Hepatocyte (in vitro differentiated cells): Measurements from ENCODE around the gene NOTCH4. TPM values are rescaled to one million over a fixed set of nuclear protein-coding genes. Genes with fewer than 3 reads are reported as not detected.
A peak's percentile ranks its signal among the peaks of the same experiment; 100 is the strongest.

Source experiments
- DNase-seq: peaks from one replicate; pipeline ENCODE4 v3.0.0-alpha.2; 2016; ENCODE audit warnings: low spot score
- H2AFZ ChIP-seq: fragments of 200-600 bp; sonication (generic); 2 replicates; pipeline ENCODE4 v1.6.0; 2016; ENCODE audit warnings: antibody characterized with exemption, mild to moderate bottlenecking
- H3K27ac ChIP-seq: fragments of 200-600 bp; sonication (generic); 2 replicates; pipeline ENCODE4 v1.5.1; 2016; ENCODE audit warnings: mild to moderate bottlenecking
- H3K27me3 ChIP-seq: fragments of 200-600 bp; sonication (generic); 2 replicates; pipeline ENCODE4 v1.6.1; 2016
- H3K36me3 ChIP-seq: fragments of 200-600 bp; sonication (generic); replicated peaks from 2 replicates; pipeline ENCODE4 v1.5.1; 2016; ENCODE audit warnings: low read depth; ENCODE audit not compliant: insufficient read depth
- H3K4me1 ChIP-seq: fragments of 200-600 bp; sonication (generic); 2 replicates; pipeline ENCODE4 v1.5.1; 2016; ENCODE audit warnings: mild to moderate bottlenecking, moderate library complexity; ENCODE audit not compliant: insufficient read depth
- H3K4me2 ChIP-seq: fragments of 200-600 bp; sonication (generic); 2 replicates; pipeline ENCODE4 v1.6.0; 2016
- H3K4me3 ChIP-seq: fragments of 200-600 bp; sonication (generic); 2 replicates; pipeline ENCODE4 v1.5.1; 2016; ENCODE audit warnings: mild to moderate bottlenecking
- H3K79me2 ChIP-seq: fragments of 200-600 bp; sonication (generic); 2 replicates; pipeline ENCODE4 v1.6.0; 2017; ENCODE audit warnings: mild to moderate bottlenecking
- H3K9me2 ChIP-seq: fragments of 200-600 bp; sonication (generic); replicated peaks from 2 replicates; pipeline ENCODE4 v1.6.0; 2017; ENCODE audit warnings: mild to moderate bottlenecking; ENCODE audit not compliant: insufficient read depth
- H3K9me3 ChIP-seq: fragments of 200-600 bp; sonication (generic); 2 replicates; pipeline ENCODE4 v1.5.1; 2016; ENCODE audit warnings: low read depth, mild to moderate bottlenecking
- H4K20me1 ChIP-seq: fragments of 200-600 bp; sonication (generic); 2 replicates; pipeline ENCODE4 v1.6.0; 2016; ENCODE audit warnings: mild to moderate bottlenecking; ENCODE audit not compliant: insufficient read depth, poor library complexity, severe bottlenecking
- CTCF ChIP-seq: fragments of 200-600 bp; sonication (generic); IDR thresholded peaks from 2 replicates; pipeline ENCODE4 v1.5.1; 2016; ENCODE audit warnings: antibody characterized with exemption, mild to moderate bottlenecking; ENCODE audit not compliant: poor library complexity
- EZH2 ChIP-seq: fragments of 200-600 bp; sonication (generic); IDR thresholded peaks from 2 replicates; pipeline ENCODE4 v1.6.1; 2016; ENCODE audit warnings: antibody characterized with exemption, mild to moderate bottlenecking, borderline replicate concordance
- EZH2phosphoT487 ChIP-seq: fragments of 200-600 bp; sonication (generic); IDR thresholded peaks from one replicate; pipeline ENCODE4 v1.6.1; 2018; ENCODE audit warnings: antibody characterized with exemption, mild to moderate bottlenecking, low read depth, moderate library complexity; ENCODE audit not compliant: unreplicated experiment, severe bottlenecking
- WGBS: methylation state at CpG from one replicate; pipeline ENCODE4 v1.1.6; 2016; ENCODE audit warnings: low lambda C conversion rate; ENCODE audit errors: missing lambda C conversion rate; 5-methylcytosine and 5-hydroxymethylcytosine counted together
- polyA plus RNA-seq: library from polyadenylated mRNA; unstranded; fragments of >200 nt; fragmentation: Nextera tagmentation; extraction: Ambion mirVana; gene quantifications from 2 replicates; pipeline ENCODE4 v1.2.1, GENCODE V29; 2016
- total RNA-seq: library from RNA; depleted of rRNA; stranded (reverse); fragments of >200 nt; gene quantifications from 2 replicates; pipeline ENCODE4 v1.2.3, GENCODE V29; 2014

Gene NOTCH4
- total and polyA plus RNA-seq, 2 experiments from 2014 or later: 2.7 to 3.6 TPM

GRCh38 chr6:32174416-32174815 lies 49.5 kb downstream of the NOTCH4 start:
- no peak overlapping the region for H3K27ac ChIP-seq
- DNase-seq: no peak
- no peak overlapping the region for H2AFZ ChIP-seq
- WGBS: 93% methylated on average over 1 of the region's 1 CpG
- peak overlapping the region; percentile 83 for H3K4me2 ChIP-seq
- H3K4me3 ChIP-seq: no peak overlapping the region
- H4K20me1 ChIP-seq: no peaks in the 10 kb centered on the region
- TF ChIP-seq CTCF: no peak
- no peak for TF ChIP-seq EZH2phosphoT487
- no peak for TF ChIP-seq EZH2
- no peaks in the 10 kb centered on the region for H3K9me2 ChIP-seq
- peaks cover 53% of the 10 kb centered on the region for H3K79me2 ChIP-seq
- H3K4me1 ChIP-seq: peaks cover 13% of the 10 kb centered on the region
- H3K9me3 ChIP-seq: no peaks in the 10 kb centered on the region
- no peaks in the 10 kb centered on the region for H3K36me3 ChIP-seq
- H3K27me3 ChIP-seq: no peaks in the 10 kb centered on the region

GRCh38 chr6:32173051-32173727 lies 50.7 kb downstream of the NOTCH4 start:
- Histone ChIP-seq H3K27me3 (no peaks in the 10 kb centered on the region), H3K79me2 (peaks cover 44% of the 10 kb centered on the region), H3K36me3 (no peaks in the 10 kb centered on the region), H3K9me2 (no peaks in the 10 kb centered on the region), H4K20me1 (no peaks in the 10 kb centered on the region), H3K4me3 (no peak overlapping the region), H2AFZ (no peak overlapping the region), H3K4me1 (peaks cover 10% of the 10 kb centered on the region), H3K4me2 (peak overlapping the region; percentile 83), H3K9me3 (no peaks in the 10 kb centered on the region), H3K27ac (peak overlapping the region; percentile 25)
- DNase-seq: no peak
- TF ChIP-seq EZH2 (no peak), CTCF (no peak), EZH2phosphoT487 (no peak)
- WGBS: 81% methylated on average over 4 of the region's 4 CpGs

- H3K4me1 ChIP-seq: peaks cover 12% of the 10 kb centered on the region
- peaks cover 44% of the 10 kb centered on the region for H3K79me2 ChIP-seq
- no peaks in the 10 kb centered on the region for H3K9me2 ChIP-seq
- no peak overlapping the region for H3K27ac ChIP-seq
- no peaks in the 10 kb centered on the region for H3K9me3 ChIP-seq
- 98% methylated on average over 6 of the region's 6 CpGs for WGBS
- no peaks in the 10 kb centered on the region for H3K36me3 ChIP-seq
- H3K4me3 ChIP-seq: no peak overlapping the region
- no peak for TF ChIP-seq EZH2
- TF ChIP-seq EZH2phosphoT487: no peak
- no peak for TF ChIP-seq CTCF
- no peak for DNase-seq
- no peak overlapping the region for H2AFZ ChIP-seq
- H3K27me3 ChIP-seq: no peaks in the 10 kb centered on the region
- no peaks in the 10 kb centered on the region for H4K20me1 ChIP-seq
- H3K4me2 ChIP-seq: no peak overlapping the region
These were observed 52.6 kb downstream of the NOTCH4 start for GRCh38 chr6:32171234-32171633.
